Measurements from ENCODE around the gene NRG4. TPM values are rescaled to one million over a fixed set of nuclear protein-coding genes. Genes with fewer than 3 reads are reported as not detected.

The NRG4 gene
- total and polyA plus RNA-seq, 2 of the 8 experiments (the other 6 are each of a cell fraction or from before 2014, with no cell fraction given) = 0.24 TPM; not detected in 1

DNA sequence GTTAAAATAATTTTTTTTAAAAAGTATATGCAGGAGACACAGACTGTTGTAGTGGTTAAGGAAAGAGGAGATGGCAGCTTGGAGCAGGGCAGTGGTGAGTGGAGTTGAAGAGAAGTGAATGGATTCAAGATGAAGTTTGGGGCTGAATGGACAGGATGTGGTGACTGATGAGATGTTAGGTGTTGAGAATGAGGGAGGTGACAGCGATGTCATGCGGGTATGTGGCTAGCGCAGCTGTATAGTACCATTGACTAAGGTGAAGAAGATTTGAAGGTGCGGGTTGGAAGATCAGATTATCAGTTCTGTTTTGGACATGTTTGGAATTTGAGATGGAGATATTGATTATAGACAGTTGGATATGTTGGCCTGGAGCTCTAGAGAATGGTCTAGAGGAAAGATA is 88.5 kb downstream of the NRG4 start:
- Histone ChIP-seq H3K18ac (ENCODE audit: extremely low read depth, low read length) (no peak overlapping the region), H2BK5ac (ENCODE audit: low read depth, low read length) (no peak overlapping the region), H3K4me3 (ENCODE audit: extremely low read depth in 1 of 4, insufficient read depth in 2 of 4, low read depth in 3 of 4, low read length in 4 of 4) (no peak overlapping the region), H2BK20ac (ENCODE audit: low read length) (no peak overlapping the region), H4K20me1 (replicated peaks in 1 of 2; ENCODE audit: control insufficient read depth in 1 of 2, insufficient read depth in 2 of 2, low read length in 2 of 2) (peaks cover 9 to 11% of the 10 kb centered on the region in 2 experiments), H2AK5ac (ENCODE audit: low read depth, low read length) (no peak overlapping the region), H3K79me1 (ENCODE audit: low read depth, low read length) (peaks cover 2% of the 10 kb centered on the region; the same call in 1 of the 2 replicates), H3K4ac (replicated peaks; ENCODE audit: insufficient read length, low read depth, low read length) (no peak overlapping the region), H2BK15ac (ENCODE audit: low read length) (no peak overlapping the region), H3K4me1 (replicated peaks in 1 of 4; ENCODE audit: control insufficient read depth in 3 of 4, insufficient read depth in 4 of 4, low read length in 3 of 4) (peaks cover 0 to 11% (median 2%) of the 10 kb centered on the region in 4 experiments; a peak in 3 of 7 replicates), H3K14ac (ENCODE audit: insufficient read length) (no peak overlapping the region), H3K79me2 (ENCODE audit: control insufficient read depth in 1 of 2, insufficient read depth in 2 of 2, low read length in 2 of 2) (peaks cover 7 to 46% of the 10 kb centered on the region in 2 experiments; a peak in 3 of 4 replicates), H3K23me2 (ENCODE audit: low read depth, low read length) (no peaks in the 10 kb centered on the region; the same call in 1 of the 2 replicates), H2AFZ (ENCODE audit: low read length) (no peak overlapping the region), H3K23ac (ENCODE audit: insufficient read length) (no peak overlapping the region), H3K9ac (replicated peaks in 1 of 4; ENCODE audit: extremely low read depth in 1 of 4, low read depth in 3 of 4, low read length in 3 of 4) (no peak overlapping the region), H3K9me3 (ENCODE audit: insufficient read depth in 2 of 2, low read depth in 1 of 2, low read length in 1 of 2) (no peaks in the 10 kb centered on the region), H4K8ac (ENCODE audit: extremely low read depth, insufficient read depth, low read length) (no peak overlapping the region), H2BK120ac (replicated peaks; ENCODE audit: low read depth, low read length) (no peak overlapping the region), H4K5ac (ENCODE audit: insufficient read length, low read depth, low read length) (no peak overlapping the region), H3K27ac (ENCODE audit: low read depth, low read length) (no peak overlapping the region), H3K56ac (replicated peaks; ENCODE audit: insufficient read length, low read depth, low read length) (no peak overlapping the region), H3K27me3 (replicated peaks in 1 of 4; ENCODE audit: control insufficient read depth in 3 of 4, extremely low read depth in 1 of 4, insufficient read depth in 3 of 4, low read length in 3 of 4) (no peaks in the 10 kb centered on the region), H3K4me2 (ENCODE audit: insufficient read depth in 1 of 2, low read depth in 2 of 2, low read length in 2 of 2) (no peak overlapping the region), H2BK12ac (ENCODE audit: low read depth, low read length) (no peak overlapping the region), H4K91ac (replicated peaks; ENCODE audit: insufficient read length, low read length) (no peak overlapping the region), H3K36me3 (ENCODE audit: control insufficient read depth in 2 of 4, insufficient read depth in 4 of 4, low read length in 3 of 4) (peaks cover 0 to 18% (median 3%) of the 10 kb centered on the region in 4 experiments; a peak in 4 of 8 replicates)
- ChIA-PET POLR2A (ENCODE audit: partially characterized antibody) (interaction anchor here (1.2 to 1.3 kb wide), 2 partner anchors 12 to 80 kb away, joined by 3 read pairs; partner anchors contain the start of gene UBE2Q2), CTCF (ENCODE audit: partially characterized antibody) (interaction anchor here (1.2 to 7.4 kb wide), 10 partner anchors 15 to 227 kb away, joined by 3 to 110 read pairs (median 4); no protein-coding TSS in a partner anchor)
- FAIRE-seq = no peak
- no peak for DNase-seq (ENCODE audit: low read depth in 1 of 2, low spot score in 2 of 2)
- TF ChIP-seq, protein P1, sequence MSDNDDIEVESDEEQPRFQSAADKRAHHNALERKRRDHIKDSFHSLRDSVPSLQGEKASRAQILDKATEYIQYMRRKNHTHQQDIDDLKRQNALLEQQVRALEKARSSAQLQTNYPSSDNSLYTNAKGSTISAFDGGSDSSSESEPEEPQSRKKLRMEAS (IDR thresholded peaks at IDR 0.05) = no peak
- TF ChIP-seq RAD21 (IDR thresholded peaks at IDR 0.05 in 1 of 2, conservative IDR thresholded peaks at IDR 0.05 in 1 of 2; ENCODE audit: low read depth in 2 of 2, low read length in 2 of 2) (no peak), POLR2AphosphoS5 (IDR thresholded peaks at IDR 0.05; ENCODE audit: low read depth, low read length) (no peak), CBX5 (IDR thresholded peaks at IDR 0.05; ENCODE audit: low read depth, low read length) (no peak)
- WGBS, 2 experiments (ENCODE audit: extremely low coverage in 1 of 2, insufficient coverage in 1 of 2, insufficient read length in 1 of 2, insufficient replicate concordance in 2 of 2, low coverage in 1 of 2, low lambda C conversion rate in 2 of 2, missing lambda C conversion rate in 1 of 2) = 96 to 100% methylated on average over 1 to 4 of the region's 4 CpGs
